ENCODE measurements around the gene RBMS3.

RBMS3 gene

GRCh38 chr3:29279286-29279685 lies 1.6 kb upstream of the RBMS3 start:
- DNase-seq = no peak

- DNase-seq = no peak
Observed at GRCh38 chr3:29279806-29280205, 1.1 kb upstream of the RBMS3 start.

DNA sequence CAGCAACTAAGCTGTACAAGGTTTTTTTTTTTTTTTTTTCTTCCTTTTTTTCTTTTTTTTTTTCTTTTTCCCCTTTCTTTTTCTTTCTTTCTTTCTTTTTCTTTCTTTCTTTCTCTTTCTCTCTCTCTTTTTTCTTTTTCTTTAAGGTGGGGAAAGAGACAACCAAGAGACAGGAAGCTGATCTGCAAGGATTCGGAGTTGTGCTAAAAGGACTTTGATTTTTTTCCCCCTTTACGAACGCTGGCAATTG lies 148 bp downstream of the RBMS3 start:
- DNase-seq = peak; percentile 53

GRCh38 chr3:29281344-29282241 lies 722 bp downstream of the RBMS3 start:
- DNase-seq = peak; percentile 46

DNA sequence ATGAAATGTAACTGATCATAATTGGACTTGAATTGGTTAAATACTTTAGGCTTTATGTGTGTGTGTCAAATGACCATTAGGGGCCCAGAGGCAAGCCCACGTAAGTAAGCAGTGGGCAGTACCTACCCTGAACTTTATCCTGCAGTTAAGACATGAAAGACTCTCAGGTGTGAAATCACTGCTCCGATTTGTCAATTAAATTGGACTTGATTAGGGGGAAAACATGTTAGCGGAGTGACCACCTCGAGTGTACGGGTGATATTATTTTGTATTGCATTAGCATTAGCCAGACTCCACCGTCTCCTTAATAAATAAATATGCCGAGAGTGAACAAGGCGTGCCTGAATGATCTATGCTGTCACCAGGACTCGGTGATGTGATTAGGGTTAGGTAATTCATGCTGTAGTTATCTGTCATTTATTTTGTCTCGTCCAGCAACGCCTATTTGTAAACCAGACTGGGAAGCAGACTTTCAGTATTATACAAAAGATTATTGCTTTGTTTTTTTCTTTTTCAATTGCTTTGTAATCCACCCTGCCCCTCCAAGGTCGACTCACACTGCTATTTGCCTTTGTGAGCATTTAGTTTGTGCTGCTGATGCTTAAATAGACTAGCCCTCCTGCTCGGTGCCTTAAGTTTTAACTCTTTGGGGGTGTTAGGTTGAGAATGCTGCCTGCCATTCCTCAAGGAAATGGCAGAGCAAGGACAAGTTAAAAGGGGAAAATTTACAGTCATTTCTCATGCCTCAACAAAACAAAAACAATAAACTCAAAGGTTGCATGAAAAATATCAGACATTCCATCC lies 1.8 kb downstream of the RBMS3 start:
- peak; percentile 61 for DNase-seq

DNA sequence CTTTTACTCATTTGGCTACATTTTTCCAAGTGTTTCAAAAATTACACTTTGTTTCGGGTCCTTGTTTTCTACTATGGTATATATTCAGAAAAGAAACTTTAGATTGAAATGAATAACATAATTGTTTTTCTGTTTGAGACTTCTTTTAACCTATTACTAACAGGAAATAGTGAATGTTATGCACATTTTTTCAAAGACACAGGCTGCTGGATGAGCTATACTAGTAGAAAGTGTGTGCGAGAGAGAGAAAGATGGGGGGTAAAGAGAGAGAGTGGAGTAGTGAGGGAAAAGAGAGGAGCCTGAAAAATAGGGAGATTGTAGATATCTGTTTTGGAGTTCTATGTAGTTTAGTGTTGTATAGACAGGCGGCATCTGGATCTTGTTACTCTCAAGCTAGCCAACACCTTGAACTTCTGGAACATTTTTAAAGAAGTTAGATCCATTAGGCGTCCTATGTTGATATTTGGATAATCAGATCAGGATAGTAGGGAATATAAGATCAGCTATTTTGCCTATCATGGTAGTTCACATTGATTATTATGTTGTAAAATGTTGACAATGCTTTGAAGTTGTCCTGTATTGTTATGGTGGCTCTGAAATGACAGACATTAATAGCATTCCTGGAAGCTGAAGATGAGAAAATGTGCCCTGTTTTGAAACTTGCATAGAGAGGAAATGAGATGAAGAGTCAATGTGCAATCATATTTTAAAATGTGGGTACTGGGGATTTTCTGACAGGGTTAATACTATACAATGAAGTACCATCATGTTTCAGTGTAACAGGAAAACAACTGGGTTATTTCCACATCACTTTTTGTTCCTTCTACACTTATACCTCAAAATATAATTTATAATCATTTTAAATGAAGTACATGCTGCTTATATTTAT lies 2.6 kb downstream of the RBMS3 start:
- peak; percentile 35 for DNase-seq

GRCh38 chr3:29284497-29284896 lies 3.6 kb downstream of the RBMS3 start:
- DNase-seq = peak; percentile 35

DNA sequence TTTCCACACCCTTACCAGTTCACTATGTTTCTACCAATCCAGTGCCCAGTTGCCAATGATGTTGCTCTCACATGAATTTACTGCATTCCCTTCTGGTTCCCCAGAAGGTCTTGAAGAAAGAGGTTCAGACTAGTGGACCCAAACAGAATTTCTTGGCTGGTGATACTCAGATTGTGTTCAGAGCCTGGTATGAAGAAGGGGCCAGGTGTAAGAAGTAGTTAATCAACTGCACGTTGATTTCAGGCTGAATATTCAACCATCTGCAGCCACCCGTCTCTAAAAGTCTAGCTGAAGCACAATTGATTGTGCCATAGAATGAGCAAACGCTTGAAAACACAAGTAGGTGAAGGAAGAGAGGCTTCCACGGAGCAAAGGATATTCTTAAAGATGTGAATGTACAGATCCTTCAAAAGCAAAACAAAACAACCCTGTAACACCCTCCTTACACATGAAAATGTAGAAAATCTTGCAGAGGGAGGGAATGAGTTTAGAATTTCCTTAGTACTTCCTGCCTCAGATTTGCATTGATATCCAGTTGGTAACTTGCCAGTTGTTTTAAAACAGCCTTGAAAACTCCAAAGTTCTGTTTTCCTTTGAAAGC lies 4.7 kb downstream of the RBMS3 start:
- peak; percentile 65 for DNase-seq

DNA sequence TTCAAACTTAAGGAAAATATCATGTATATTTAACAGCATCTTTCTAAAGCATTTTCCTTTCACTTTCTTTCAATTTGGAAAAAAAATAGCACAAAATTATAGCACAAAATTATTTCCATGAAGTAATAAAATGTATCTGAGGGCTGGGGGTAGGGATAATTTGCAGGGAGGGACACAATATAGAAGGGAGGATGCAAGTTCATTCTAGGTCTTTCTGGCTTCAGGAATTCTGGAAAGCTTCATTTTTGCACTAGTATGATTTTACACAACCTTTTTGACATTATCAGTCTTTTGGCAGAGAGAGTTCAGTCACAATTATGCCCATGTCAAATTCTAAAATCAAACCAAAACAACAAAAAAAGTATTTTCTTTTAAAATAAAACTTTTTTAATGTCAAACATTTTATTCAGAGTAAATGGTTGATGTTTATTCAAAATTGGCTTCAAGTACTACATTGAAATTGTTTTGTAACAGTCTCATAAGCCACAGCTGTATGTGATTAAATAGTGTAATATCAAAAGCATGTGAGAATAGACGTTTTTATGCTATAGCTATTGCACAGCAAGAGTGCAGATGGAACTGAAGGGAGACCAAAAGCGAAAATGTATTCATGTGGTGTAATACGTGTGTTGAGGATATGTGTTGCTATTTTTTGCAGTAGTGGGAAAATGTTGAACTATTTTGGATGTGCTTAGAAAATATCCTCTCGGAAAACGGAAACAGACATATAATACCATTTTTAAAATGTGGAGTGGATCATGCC lies 5.8 kb downstream of the RBMS3 start:
- DNase-seq = peak; percentile 84

DNA sequence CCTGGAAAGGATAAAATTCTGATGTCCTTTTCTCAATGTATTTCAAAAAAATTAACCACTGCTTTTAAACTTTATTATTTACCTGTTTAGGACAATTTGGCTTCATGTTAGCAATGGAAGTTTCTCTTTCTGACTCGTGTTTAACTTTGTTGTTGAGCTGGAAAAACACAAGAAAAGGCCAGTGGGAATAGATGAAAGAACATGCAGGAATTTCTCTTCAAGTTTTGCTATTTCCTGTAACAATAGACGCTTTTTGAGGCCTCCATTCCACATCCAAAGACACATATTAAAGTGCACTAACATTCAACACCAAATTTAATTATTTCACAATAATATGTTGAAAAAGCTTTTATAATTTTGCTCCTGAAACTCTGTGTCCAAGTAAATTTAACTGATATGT lies 9.7 kb downstream of the RBMS3 start:
- no peak for DNase-seq

- DNase-seq = no peak
Observed at GRCh38 chr3:29291260-29291981, 10.6 kb downstream of the RBMS3 start.

- no peak for DNase-seq
Observed at GRCh38 chr3:29291982-29292363, 11.1 kb downstream of the RBMS3 start.

GRCh38 chr3:29293421-29293820 lies 12.6 kb downstream of the RBMS3 start:
- no peak for DNase-seq

DNA sequence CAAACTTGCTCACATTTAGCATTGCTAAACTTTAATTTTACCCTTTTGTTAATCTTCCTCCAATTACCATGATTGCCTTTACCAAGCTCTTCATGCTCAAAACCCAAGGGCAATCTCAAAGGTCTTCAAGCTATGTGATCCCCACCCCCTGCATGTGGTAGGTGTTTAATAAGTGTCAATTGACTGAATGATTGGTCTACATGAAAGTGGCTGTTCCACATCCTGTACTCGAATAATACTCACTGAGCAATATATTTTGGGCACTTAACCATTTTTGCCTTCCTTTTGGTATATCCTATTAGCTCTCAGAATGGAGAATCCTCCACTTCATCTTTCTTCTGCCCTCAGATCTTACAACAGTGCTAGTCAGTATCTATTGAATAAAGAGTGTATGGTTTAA lies 17.1 kb downstream of the RBMS3 start:
- no peak for DNase-seq

GRCh38 chr3:29301332-29302019 lies 20.6 kb downstream of the RBMS3 start:
- no peak for DNase-seq

DNA sequence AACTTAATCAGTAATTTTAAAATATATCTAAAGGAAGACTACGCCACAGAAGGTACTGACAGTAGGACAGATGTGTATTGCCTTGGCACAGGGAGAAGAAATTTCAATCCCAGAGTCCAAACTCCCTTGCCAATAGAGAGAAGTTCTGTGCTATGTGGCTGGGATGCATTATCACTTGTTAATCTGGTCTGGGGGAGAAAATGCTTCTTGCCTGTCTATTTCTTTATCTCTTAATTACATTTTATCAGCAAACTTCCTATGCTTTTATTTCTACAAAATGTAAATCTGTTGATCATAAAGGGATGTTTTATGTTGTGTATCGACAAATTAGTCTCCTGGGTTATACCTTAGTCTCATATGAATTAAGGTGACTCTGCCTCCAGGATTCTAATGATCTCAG lies 21.7 kb downstream of the RBMS3 start:
- DNase-seq = no peak

- DNase-seq = no peak
Observed at GRCh38 chr3:29307295-29307694, 26.4 kb downstream of the RBMS3 start.

DNA sequence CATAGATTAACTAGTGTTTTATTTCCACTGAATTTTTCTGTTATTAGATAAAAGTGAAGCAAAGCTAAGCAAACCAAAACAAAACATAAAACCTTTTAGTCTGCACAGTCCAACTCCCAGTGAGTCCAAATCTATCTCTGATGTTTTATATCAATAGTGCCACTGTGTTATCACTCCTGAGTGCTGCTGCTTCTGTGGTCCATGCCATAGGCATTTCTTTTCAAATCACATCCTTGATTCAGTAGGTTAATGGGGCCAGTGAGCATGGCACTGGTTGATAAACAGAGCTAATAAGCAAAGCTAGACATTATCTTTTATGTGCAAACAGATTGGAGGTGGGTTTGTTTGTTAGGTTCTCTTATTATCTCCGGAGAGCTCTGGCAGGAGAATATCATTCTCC lies 30.0 kb downstream of the RBMS3 start:
- no peak for DNase-seq

DNA sequence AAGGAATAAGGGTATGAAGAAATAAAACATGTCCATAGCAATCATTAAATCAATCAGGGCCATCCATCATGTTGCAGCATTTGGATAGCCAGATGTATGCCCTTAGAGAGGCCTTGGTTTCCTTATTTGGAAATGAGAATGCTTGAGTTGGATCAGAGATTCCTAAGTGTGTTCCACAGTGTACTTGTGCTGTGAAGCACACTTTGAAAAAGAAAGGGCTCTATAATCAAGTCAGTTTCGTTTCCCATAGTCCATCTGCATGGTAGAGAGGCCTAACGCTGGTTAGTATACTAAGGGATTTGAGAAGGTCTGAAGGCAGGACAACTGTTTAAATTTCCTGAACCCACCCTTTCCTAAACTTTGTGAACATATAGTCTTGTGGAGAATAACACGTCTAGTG lies 30.9 kb downstream of the RBMS3 start:
- DNase-seq = peak; percentile 33

- DNase-seq = no peak
Observed at GRCh38 chr3:29312395-29312794, 31.5 kb downstream of the RBMS3 start.

DNA sequence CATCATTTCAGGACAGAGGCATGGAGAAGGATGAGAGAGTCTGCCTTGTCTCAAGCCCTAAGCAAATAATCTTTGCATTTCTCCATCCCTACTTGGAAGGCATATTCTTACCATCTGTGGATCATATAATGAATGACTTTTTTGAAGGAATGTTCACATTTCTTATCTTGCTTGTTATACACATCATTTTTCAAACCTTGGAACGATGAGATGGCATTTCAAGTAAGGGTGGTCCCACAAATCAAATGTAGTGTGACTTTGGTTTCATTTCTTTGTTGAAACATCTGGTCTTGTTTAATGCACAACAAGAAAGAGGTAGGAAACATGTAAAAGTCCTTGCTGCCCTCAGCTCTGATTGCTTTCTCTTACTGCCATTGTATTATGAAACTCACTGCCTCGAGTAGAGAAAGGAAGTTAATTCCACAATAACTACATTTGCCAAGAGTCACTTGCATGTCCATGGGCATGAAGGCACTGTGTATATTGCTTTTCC lies 32.1 kb downstream of the RBMS3 start:
- no peak for DNase-seq
